ENCODE results near the gene MMRN2. TPM values are rescaled to one million over a fixed set of nuclear protein-coding genes. Genes with fewer than 3 reads are reported as not detected.

MMRN2 gene
- total RNA-seq, 1 donor from 2014 or later = not detected

DNA sequence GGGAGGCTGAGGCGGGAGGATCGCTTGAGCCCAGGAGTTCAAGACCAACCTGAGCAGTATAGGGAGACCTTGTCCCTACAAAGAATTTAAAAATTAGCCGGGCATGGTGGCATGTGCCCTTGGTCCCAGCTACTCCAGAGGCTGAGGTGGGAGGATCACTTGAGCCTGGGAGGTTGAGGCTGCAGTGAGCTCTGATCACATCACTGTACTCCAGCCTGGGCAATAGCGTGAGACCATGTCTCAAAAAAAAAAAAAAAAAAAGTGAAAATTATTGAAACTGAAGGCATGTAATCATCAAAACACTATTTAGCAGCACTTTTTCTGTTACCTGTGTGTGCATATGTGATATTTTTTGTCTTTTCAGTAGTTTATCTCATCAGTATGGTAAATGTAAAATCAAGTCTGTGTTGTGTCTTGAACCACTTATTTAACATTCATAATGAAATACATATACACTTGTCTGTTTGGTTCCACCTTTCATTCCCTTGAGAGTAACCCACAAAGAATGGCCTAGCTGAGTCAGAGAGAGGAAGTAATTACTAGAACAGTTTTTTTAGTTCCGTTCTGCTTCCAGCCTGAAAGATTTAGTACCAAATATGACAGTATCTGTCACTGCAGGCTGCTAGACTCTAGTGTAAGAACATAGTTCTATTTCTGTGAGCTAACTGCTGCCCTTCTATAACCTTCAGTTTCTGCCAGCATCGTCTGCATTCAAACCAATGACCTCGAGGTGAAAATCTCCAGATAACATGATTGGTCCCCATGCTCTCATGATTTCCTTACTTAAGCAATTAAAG, 68.6 kb downstream of the MMRN2 start:
- intact Hi-C loops (cut with micrococcal nuclease) = no loop called here

Other genes starting within 250 kb of the MMRN2 start
- 9.6 and 10.0 TPM in 2 replicates for gene BMPR1A, start 201.0 kb downstream of the MMRN2 start, total RNA-seq
- not detected in 2 replicates for gene SNCG, start 984 bp upstream of the MMRN2 start, total RNA-seq
- gene ADIRF, start 10.9 kb upstream of the MMRN2 start, total RNA-seq = not detected in 2 replicates
- gene FAM25A, start 62.7 kb upstream of the MMRN2 start, total RNA-seq = not detected in 2 replicates
- gene GLUD1, start 137.2 kb upstream of the MMRN2 start, total RNA-seq = 99.2 and 99.7 TPM in 2 replicates
- 36.6 and 37.1 TPM in 2 replicates for gene SHLD2, start 137.6 kb upstream of the MMRN2 start, total RNA-seq